ENCODE data around the gene KLLN. TPM values are rescaled to one million over a fixed set of nuclear protein-coding genes. Genes with fewer than 3 reads are reported as not detected.

KLLN gene
- total and polyA plus RNA-seq, 9 of the 15 experiments (the other 6 are each of a cell fraction or from before 2014, with no cell fraction given): 0.07 to 0.40 (median 0.25) TPM

- TF ChIP-seq STAT5B (CRISPR knock-in tag; IDR thresholded peaks at IDR 0.05) (no peak), EGR1 (conservative IDR thresholded peaks at IDR 0.05) (peak; percentile 51), ATF7 (IDR thresholded peaks at IDR 0.05) (peak; percentile 16; the same call in 1 of the 2 replicates), SUPT5H (IDR thresholded peaks at IDR 0.05) (peak; percentile 85), ZBTB8A (IDR thresholded peaks at IDR 0.05; ENCODE audit: partially characterized antibody) (no peak), ATF4 (CRISPR knock-in tag; IDR thresholded peaks at IDR 0.05) (no peak), HBP1 (CRISPR knock-in tag; IDR thresholded peaks at IDR 0.05) (no peak), KAT8 (IDR thresholded peaks at IDR 0.05; ENCODE audit: low read depth) (no peak), GABPB2 (CRISPR knock-in tag; conservative IDR thresholded peaks at IDR 0.05) (no peak), GTF2A2 (tag; IDR thresholded peaks at IDR 0.05) (no peak), SMARCA5 (IDR thresholded peaks at IDR 0.05) (no peak), MLX (CRISPR knock-in tag; conservative IDR thresholded peaks at IDR 0.05) (no peak), RFX1 (IDR thresholded peaks at IDR 0.05) (no peak), ZBTB7A (IDR thresholded peaks at IDR 0.05; ENCODE audit: borderline replicate concordance, control insufficient read depth, low read depth, low read length) (peak; percentile 53; the same call in 1 of the 2 replicates), RBM15 (IDR thresholded peaks at IDR 0.05; ENCODE audit: insufficient read depth, low read length) (no peak), ZNF511 (CRISPR knock-in tag; IDR thresholded peaks at IDR 0.05) (no peak), ATF6 (CRISPR knock-in tag; IDR thresholded peaks at IDR 0.05) (no peak), MAZ (CRISPR knock-in tag; conservative IDR thresholded peaks at IDR 0.05 in 1 of 2, IDR thresholded peaks at IDR 0.05 in 1 of 2) (peak in 1 of 2 experiments; percentile 19; a peak in 3 of 4 replicates), TCF7 (IDR thresholded peaks at IDR 0.05; ENCODE audit: borderline replicate concordance) (no peak), BRD4 (IDR thresholded peaks at IDR 0.05) (no peak; the same call in 1 of the 2 replicates)
These were observed 45.5 kb downstream of the KLLN start, which contains the start of gene ATAD1 (continued) for GRCh38 chr10:87817609-87818504.
